Ovary (tissue), 3 donors: ENCODE results near the gene DYNC2LI1.

ENCODE experiments used
- CTCF ChIP-seq, 3 donors: fragments of 450-650 bp in 2 of 3; fragments of 200-600 bp in 1 of 3; IDR thresholded peaks; one replicate each; pipeline versions ENCODE4 v1.5.1 to v1.8.0; 2016 to 2022; ENCODE audit warnings: antibody characterized with exemption in 3 of 3, mild to moderate bottlenecking in 1 of 3
- POLR2A ChIP-seq: fragments of 450-650 bp; IDR thresholded peaks from one replicate; pipeline ENCODE4 v1.6.1; 2017; ENCODE audit warnings: antibody characterized with exemption, mild to moderate bottlenecking, moderate library complexity
- donor health status: DM: no; HTN: no; CAD: no.

DNA sequence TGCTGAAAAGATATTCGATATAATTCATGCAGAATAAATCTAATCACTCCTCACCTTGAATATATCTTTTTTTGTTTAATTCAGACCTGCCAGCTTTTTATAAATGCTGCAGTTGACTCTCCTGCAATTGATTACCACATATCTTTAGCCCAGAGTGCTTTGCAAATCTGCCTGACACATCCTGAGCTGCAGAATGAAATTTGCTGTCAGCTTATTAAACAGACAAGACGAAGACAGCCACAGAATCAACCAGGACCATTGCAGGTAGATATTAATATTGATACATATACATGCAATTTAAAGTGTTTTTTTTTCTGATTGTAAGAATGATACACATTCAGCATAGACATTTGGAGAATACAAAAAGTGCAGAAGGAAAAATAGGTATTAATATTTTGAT, 35.6 kb upstream of the DYNC2LI1 start:
- no peak for TF ChIP-seq CTCF (IDR thresholded peaks at IDR 0.05)
- TF ChIP-seq POLR2A, result no peak
